Adrenal gland (tissue), 12 donors: Measurements from ENCODE around the gene PRDM15. TPM values are rescaled to one million over a fixed set of nuclear protein-coding genes. Genes with fewer than 3 reads are reported as not detected.

Experiments used
- DNase-seq, 7 donors: peaks; one replicate each; pipeline ENCODE4 v3.0.0-alpha.2; 2019 to 2020
- H3K27ac ChIP-seq, 5 donors: fragments of 200-600 bp; sonication (generic) in 4 of 5; 1 replicate in 3 of 5; 2 replicates in 2 of 5; pipeline versions ENCODE4 v1.5.1 to v1.8.0; 2016 to 2020; ENCODE audit warnings: mild to moderate bottlenecking in 1 of 5
- H3K27me3 ChIP-seq: fragments of 200-600 bp; 2 replicates; pipeline ENCODE4 v1.8.0; 2021
- H3K36me3 ChIP-seq, 2 donors: fragments of 200-600 bp; replicated peaks in 1 of 2; 1 replicate in 1 of 2; 2 replicates in 1 of 2; pipeline versions ENCODE4 v1.5.1 to v1.8.0; 2018 to 2022
- H3K4me1 ChIP-seq, 2 donors: fragments of 200-600 bp; replicated peaks in 1 of 2; 1 replicate in 1 of 2; 2 replicates in 1 of 2; pipeline versions ENCODE4 v1.5.1 to v1.8.0; 2018 to 2021
- H3K4me3 ChIP-seq, 4 donors: fragments of 200-600 bp; sonication (generic) in 3 of 4; one replicate each; pipeline ENCODE4 v1.5.1; 2016 to 2018
- H3K9me3 ChIP-seq, 3 donors: fragments of 200-600 bp; sonication (generic) in 1 of 3; replicated peaks in 1 of 3; 1 replicate in 2 of 3; 2 replicates in 1 of 3; pipeline versions ENCODE4 v1.5.1 to v1.8.0; 2016 to 2021
- POLR2A ChIP-seq, 2 donors: fragments of 450-650 bp; IDR thresholded peaks; one replicate each; pipeline ENCODE4 v1.6.1; 2017; ENCODE audit warnings: antibody characterized with exemption in 2 of 2, mild to moderate bottlenecking in 2 of 2, moderate library complexity in 1 of 2
- WGBS, 4 donors: extraction: QIAGEN DNeasy Blood & Tissue Kit in 2 of 4; methylation state at CpG; one replicate each; pipeline versions ENCODE4 v1.1.5 to v1.1.7; 2013 to 2017; 5-methylcytosine and 5-hydroxymethylcytosine counted together
- intact Hi-C, 2 donors: fragments of 100-400 bp; cut with DNase I; formaldehyde crosslinking; loops; one replicate each; pipeline versions ENCODE4 v1.14.1 to v1.15.0; 2022 to 2023
- polyA plus RNA-seq, 3 donors: library from polyadenylated mRNA; stranded (reverse); fragments of 200-250 nt in 2 of 3; fragments of 350-450 nt in 1 of 3; fragmentation: Illumina TruSeq in 1 of 3; extraction: RNeasy Lipid Tissue Mini Kit (QIAGEN cat#74804) in 1 of 3; gene quantifications; one replicate each; pipeline ENCODE4 v1.2.3, GENCODE V29; 2013 to 2014
- total RNA-seq, 9 donors: library from RNA; depleted of rRNA in 4 of 9; stranded (reverse); fragments of >200 nt in 4 of 9; fragments of 120-200 nt in 1 of 9; fragmentation: NEBNext Ultra II Directional in 1 of 9; extraction: Animal tissue kit (Norgen Biotek cat#: 25700) in 1 of 9; gene quantifications; one replicate each; pipeline versions ENCODE4 v1.1.0 to v1.2.4, GENCODE V29; 2013 to 2023
- TF ChIP-seq, protein P1 (sequence below), 6 experiments: fragments of 450-650 bp in 4 of 6; fragments of 200-600 bp in 2 of 6; sonication (generic) in 1 of 6; IDR thresholded peaks; 1 replicate in 5 of 6; 2 replicates in 1 of 6; pipeline versions ENCODE4 v1.5.1 to v1.8.0; 2016 to 2021; ENCODE audit warnings: antibody characterized with exemption in 6 of 6, mild to moderate bottlenecking in 2 of 6, moderate library complexity in 1 of 6
- donor health status: healthy with polysubstance abuse.
- donor health status: Bipolar disorder and iron deficiency.
- donor health status: DM: yes; HTN: yes; CAD: no.
- donor health status: DM: no; HTN: no; CAD: no.
- donor health status: DM: no; HTN: no; CAD: no.
- donor health status: DM: yes; HTN: yes; CAD: no.

PRDM15 gene
- total and polyA plus RNA-seq, 12 donors = 2.9 to 6.7 (median 4.0) TPM

DNA sequence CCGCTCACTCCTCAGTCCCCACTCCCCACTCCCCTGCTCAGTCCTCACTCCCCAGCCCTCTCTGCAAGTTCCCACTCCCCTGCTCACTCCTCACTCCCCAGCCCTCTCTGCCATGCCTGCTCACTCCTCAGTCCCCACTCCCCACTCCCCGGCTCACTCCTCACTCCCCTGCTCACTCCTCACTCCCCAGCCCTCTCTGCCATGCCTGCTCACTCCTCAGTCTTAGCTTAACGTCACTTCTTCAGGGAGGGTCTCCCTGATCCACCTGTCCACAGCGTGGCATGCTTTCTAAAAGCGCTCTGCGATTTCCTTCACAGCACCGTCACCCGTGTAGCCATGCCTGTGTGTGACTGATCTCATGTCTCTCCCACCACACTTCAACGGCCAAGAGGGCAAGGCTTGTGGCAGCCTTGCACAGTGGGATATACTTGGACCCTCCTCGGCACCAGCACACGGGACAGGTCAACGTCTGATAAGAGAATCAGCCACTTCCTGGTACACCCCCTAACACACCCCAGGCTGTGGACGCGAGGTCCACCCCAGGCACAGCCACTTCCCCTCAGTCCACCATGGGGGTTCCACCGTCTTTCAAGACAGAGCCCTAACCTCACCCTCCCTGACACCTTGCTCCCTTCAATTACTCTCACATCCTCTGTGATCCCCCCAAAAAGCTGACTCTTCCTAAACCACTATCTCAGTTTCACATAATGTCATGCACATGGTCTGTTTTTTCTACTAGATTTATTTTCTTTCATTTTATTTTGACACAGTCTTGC, 14.0 kb downstream of the PRDM15 start:
- H3K36me3 ChIP-seq = no peaks in the 10 kb centered on the region
- TF ChIP-seq, protein P1, sequence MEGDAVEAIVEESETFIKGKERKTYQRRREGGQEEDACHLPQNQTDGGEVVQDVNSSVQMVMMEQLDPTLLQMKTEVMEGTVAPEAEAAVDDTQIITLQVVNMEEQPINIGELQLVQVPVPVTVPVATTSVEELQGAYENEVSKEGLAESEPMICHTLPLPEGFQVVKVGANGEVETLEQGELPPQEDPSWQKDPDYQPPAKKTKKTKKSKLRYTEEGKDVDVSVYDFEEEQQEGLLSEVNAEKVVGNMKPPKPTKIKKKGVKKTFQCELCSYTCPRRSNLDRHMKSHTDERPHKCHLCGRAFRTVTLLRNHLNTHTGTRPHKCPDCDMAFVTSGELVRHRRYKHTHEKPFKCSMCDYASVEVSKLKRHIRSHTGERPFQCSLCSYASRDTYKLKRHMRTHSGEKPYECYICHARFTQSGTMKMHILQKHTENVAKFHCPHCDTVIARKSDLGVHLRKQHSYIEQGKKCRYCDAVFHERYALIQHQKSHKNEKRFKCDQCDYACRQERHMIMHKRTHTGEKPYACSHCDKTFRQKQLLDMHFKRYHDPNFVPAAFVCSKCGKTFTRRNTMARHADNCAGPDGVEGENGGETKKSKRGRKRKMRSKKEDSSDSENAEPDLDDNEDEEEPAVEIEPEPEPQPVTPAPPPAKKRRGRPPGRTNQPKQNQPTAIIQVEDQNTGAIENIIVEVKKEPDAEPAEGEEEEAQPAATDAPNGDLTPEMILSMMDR (IDR thresholded peaks at IDR 0.05) = no peak
- no peak for TF ChIP-seq POLR2A (IDR thresholded peaks at IDR 0.05)
- 84 to 87% (median 86%) methylated on average over 15 of the region's 15 CpGs for WGBS, 4 donors
- no peaks in the 10 kb centered on the region for H3K9me3 ChIP-seq
- no peak overlapping the region for H3K4me3 ChIP-seq
- no peaks in the 10 kb centered on the region for H3K27me3 ChIP-seq
- H3K27ac ChIP-seq = no peak overlapping the region
- DNase-seq = no peak
- H3K4me1 ChIP-seq = no peaks in the 10 kb centered on the region
- intact Hi-C loops = no loop called here

DNA sequence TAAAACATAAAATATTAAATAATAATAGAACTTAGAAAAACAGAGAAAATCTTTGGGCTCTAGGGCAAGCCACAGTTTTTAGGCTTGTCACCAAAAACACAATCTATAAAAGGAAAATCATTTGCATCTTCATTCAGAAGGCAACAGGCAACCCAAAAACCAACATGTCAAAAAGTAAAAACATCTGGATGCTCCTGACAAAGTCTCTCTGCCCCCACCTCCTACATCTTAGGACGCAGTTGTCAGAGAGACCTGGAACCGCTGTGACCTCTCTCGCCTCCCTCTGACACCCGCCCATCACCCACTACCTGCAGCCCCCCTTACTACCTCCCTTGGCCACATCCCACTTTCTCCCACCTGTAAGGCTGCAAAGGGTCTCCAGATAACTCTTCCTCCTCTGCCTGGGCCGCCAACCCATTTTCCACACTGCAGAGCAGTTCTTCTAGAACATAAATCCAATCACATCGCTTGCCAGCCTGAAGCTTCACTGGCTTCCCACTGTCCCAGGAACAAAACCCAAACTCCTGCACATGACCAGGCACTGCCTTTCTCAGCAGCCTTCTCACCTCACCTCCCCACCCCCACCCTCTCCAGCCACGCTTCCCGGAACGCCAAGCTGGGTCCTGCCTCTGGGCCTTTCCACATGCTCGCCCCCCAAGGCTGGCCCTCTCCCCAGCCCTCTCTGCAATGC, 14.7 kb downstream of the PRDM15 start:
- no peak for DNase-seq
- 90 to 97% (median 96%) methylated on average over 10 of the region's 10 CpGs for WGBS, 4 donors
- Histone ChIP-seq H3K36me3 (peaks cover 0 to 3% of the 10 kb centered on the region in 2 donors), H3K4me1 (no peaks in the 10 kb centered on the region), H3K27ac (no peak overlapping the region), H3K27me3 (no peaks in the 10 kb centered on the region), H3K9me3 (no peaks in the 10 kb centered on the region), H3K4me3 (no peak overlapping the region)
- intact Hi-C loops = no loop called here
- TF ChIP-seq, protein P1 (IDR thresholded peaks at IDR 0.05) = no peak
- no peak for TF ChIP-seq POLR2A (IDR thresholded peaks at IDR 0.05)

DNA sequence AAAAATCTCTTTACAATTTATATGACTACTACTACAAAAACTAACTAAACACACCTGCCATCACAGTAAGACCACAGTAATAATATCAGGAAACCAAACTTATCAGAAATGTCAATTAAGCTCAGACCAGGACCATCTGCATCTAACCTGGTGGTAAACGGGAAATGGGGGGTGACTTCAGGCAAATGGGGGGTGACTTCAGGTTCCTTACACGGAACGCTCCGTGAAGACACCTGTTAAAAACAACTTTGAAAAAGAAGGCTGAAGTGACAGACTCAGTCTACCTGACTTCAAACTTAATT, 15.8 kb downstream of the PRDM15 start:
- intact Hi-C loops = no loop called here
- DNase-seq = no peak
- H3K27ac ChIP-seq = no peak overlapping the region
- peaks cover 0 to 9% of the 10 kb centered on the region in 2 donors for H3K36me3 ChIP-seq
- TF ChIP-seq POLR2A (IDR thresholded peaks at IDR 0.05) = no peak
- TF ChIP-seq, protein P1 (IDR thresholded peaks at IDR 0.05) = no peak
- no peaks in the 10 kb centered on the region for H3K27me3 ChIP-seq
- H3K9me3 ChIP-seq = no peaks in the 10 kb centered on the region
- no peak overlapping the region for H3K4me3 ChIP-seq
- WGBS, 4 donors = 82 to 89% (median 86%) methylated on average over 4 of the region's 4 CpGs
- H3K4me1 ChIP-seq = no peaks in the 10 kb centered on the region

DNA sequence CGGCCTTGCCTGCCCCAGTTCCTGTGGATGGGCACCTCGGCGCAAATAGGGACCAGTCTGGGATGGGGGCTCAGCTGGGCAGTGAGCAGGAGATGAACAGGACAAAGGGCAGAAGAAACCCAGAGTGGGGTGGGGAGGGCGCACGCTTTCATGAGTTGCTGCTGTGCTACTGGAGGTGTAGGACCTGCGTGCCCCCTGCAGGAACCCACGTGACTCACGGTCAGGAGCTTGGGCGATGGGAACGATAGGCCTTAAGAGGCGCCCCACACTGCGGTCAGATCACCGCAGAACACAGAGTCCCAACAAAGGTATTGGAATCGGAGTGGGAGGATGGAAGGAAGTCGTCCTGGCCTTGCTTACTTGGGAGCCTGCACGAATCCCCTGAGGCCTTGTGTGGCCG, 17.2 kb downstream of the PRDM15 start:
- no peaks in the 10 kb centered on the region for H3K9me3 ChIP-seq

More for the DNA sequence above, 17.2 kb downstream of the PRDM15 start:
- no peak for TF ChIP-seq POLR2A (IDR thresholded peaks at IDR 0.05)
- TF ChIP-seq, protein P1 (IDR thresholded peaks at IDR 0.05) = no peak
- H3K36me3 ChIP-seq = peaks cover 0 to 17% of the 10 kb centered on the region in 2 donors
- no peak for DNase-seq
- no peak overlapping the region for H3K4me3 ChIP-seq
- no peak overlapping the region for H3K27ac ChIP-seq
- no peaks in the 10 kb centered on the region for H3K4me1 ChIP-seq
- intact Hi-C loops = no loop called here
- H3K27me3 ChIP-seq = no peaks in the 10 kb centered on the region
- WGBS, 4 donors = 91 to 96% (median 94%) methylated on average over 17 of the region's 17 CpGs
